IMR-90 (cell line): ENCODE data around the gene OPALIN. TPM values are rescaled to one million over a fixed set of nuclear protein-coding genes. Genes with fewer than 3 reads are reported as not detected.

Experiments used
- ATAC-seq: fragments of 200-7000 bp; cut with Tn5 transposase; 2 replicates; pipeline ENCODE4 v1.9.1; 2020; ENCODE audit warnings: low read depth, mild to moderate bottlenecking, moderate library complexity
- BruUV-seq: library from RNA; stranded (reverse); fragments of 400-500 nt; replicated peaks from 2 replicates; lab custom pipeline; 2021; lab: Mats Ljungman, UMichigan
- CTCF ChIA-PET: fragments of 300-600 bp; formaldehyde crosslinking; extraction: SDS; loops from one replicate; lab custom pipeline; 2021; ENCODE audit warnings: antibody characterized with exemption; lab: Yijun Ruan, JAX
- POLR2A ChIA-PET: fragments of 300-600 bp; sonication (Branson Sonifier 250); formaldehyde crosslinking; loops from one replicate; lab custom pipeline; 2022; ENCODE audit warnings: antibody characterized with exemption; ENCODE audit not compliant: unreplicated experiment; lab: Charles Lee
- DNase-seq: peaks from one replicate; pipeline ENCODE4 v3.0.0; 2013
- H2AFZ ChIP-seq: replicated peaks from 2 replicates; pipeline ENCODE3; 2013; ENCODE audit warnings: low read length, mild to moderate bottlenecking; ENCODE audit not compliant: poor library complexity
- H2AK5ac ChIP-seq: 2 replicates; pipeline ENCODE4 v1.6.1; 2013; ENCODE audit warnings: low read depth, low read length, inconsistent platforms
- H2AK9ac ChIP-seq: replicated peaks from 2 replicates; pipeline ENCODE3; 2013; ENCODE audit warnings: mild to moderate bottlenecking, low read depth, low read length, moderate library complexity; ENCODE audit not compliant: poor library complexity
- H2BK120ac ChIP-seq: 2 replicates; pipeline ENCODE4 v1.6.1; 2013; ENCODE audit warnings: low read depth, low read length, inconsistent platforms
- H2BK15ac ChIP-seq: 3 replicates; pipeline ENCODE4 v1.6.1; 2013; ENCODE audit warnings: low read depth, low read length, inconsistent platforms
- H2BK20ac ChIP-seq: 2 replicates; pipeline ENCODE4 v1.6.1; 2013; ENCODE audit warnings: low read depth, mild to moderate bottlenecking, inconsistent platforms, low read length, moderate library complexity
- H2BK5ac ChIP-seq: 2 replicates; pipeline ENCODE4 v1.6.1; 2013; ENCODE audit warnings: mild to moderate bottlenecking, low read depth, low read length, inconsistent platforms; ENCODE audit not compliant: poor library complexity, severe bottlenecking
- H3K14ac ChIP-seq: replicated peaks from 2 replicates; pipeline ENCODE4 v1.6.1; 2013; ENCODE audit warnings: low read depth, low read length, inconsistent platforms
- H3K18ac ChIP-seq: 2 replicates; pipeline ENCODE4 v1.6.1; 2013; ENCODE audit warnings: low read depth, low read length, control low read depth
- H3K23ac ChIP-seq: 2 replicates; pipeline ENCODE4 v1.6.1; 2013; ENCODE audit warnings: low read depth, low read length, inconsistent platforms
- H3K27ac ChIP-seq: 2 replicates; pipeline ENCODE4 v1.5.1; 2013; ENCODE audit warnings: mild to moderate bottlenecking, control low read depth, low read length; ENCODE audit not compliant: insufficient read depth
- H3K27me3 ChIP-seq: 2 replicates; pipeline ENCODE4 v1.6.1; 2013; ENCODE audit warnings: low read length; ENCODE audit not compliant: control insufficient read depth, insufficient read depth
- H3K36me3 ChIP-seq: 2 replicates; pipeline ENCODE4 v1.6.1; 2013; ENCODE audit warnings: low read length, mixed read lengths; ENCODE audit not compliant: control insufficient read depth, insufficient read depth
- H3K4ac ChIP-seq: 2 replicates; pipeline ENCODE4 v1.6.1; 2013; ENCODE audit warnings: low read depth, low read length, inconsistent platforms
- H3K4me1 ChIP-seq: 2 replicates; pipeline ENCODE4 v1.6.1; 2013; ENCODE audit warnings: low read length, mixed read lengths; ENCODE audit not compliant: control insufficient read depth, insufficient read depth
- H3K4me2 ChIP-seq: 2 replicates; pipeline ENCODE4 v1.6.1; 2013; ENCODE audit warnings: low read depth, mild to moderate bottlenecking, control low read depth, low read length, moderate library complexity
- H3K4me3 ChIP-seq: 2 replicates; pipeline ENCODE4 v1.5.1; 2013; ENCODE audit warnings: low read depth, mild to moderate bottlenecking, control low read depth, low read length, moderate library complexity; ENCODE audit not compliant: insufficient read depth
- H3K56ac ChIP-seq: 2 replicates; pipeline ENCODE4 v1.6.1; 2013; ENCODE audit warnings: low read length, inconsistent platforms; ENCODE audit not compliant: insufficient read depth; ENCODE audit errors: extremely low read depth
- H3K79me1 ChIP-seq, 2 experiments: 2 replicates each; pipeline ENCODE4 v1.6.1; 2013; ENCODE audit warnings: low read length in 2 of 2, inconsistent platforms in 1 of 2, low read depth in 1 of 2
- H3K9ac ChIP-seq: 2 replicates; pipeline ENCODE4 v1.6.1; 2013; ENCODE audit warnings: low read depth, low read length, control low read depth
- H3K9me1 ChIP-seq: 2 replicates; pipeline ENCODE4 v1.6.1; 2013; ENCODE audit warnings: low read length, inconsistent platforms; ENCODE audit not compliant: insufficient read depth
- H3K9me3 ChIP-seq: 2 replicates; pipeline ENCODE4 v1.6.1; 2013; ENCODE audit warnings: low read length; ENCODE audit not compliant: control insufficient read depth, insufficient read depth
- H4K20me1 ChIP-seq: 2 replicates; pipeline ENCODE4 v1.6.1; 2013; ENCODE audit warnings: low read length, inconsistent platforms; ENCODE audit not compliant: insufficient read depth
- H4K5ac ChIP-seq: 2 replicates; pipeline ENCODE4 v1.6.1; 2013; ENCODE audit warnings: mild to moderate bottlenecking, low read depth, low read length, control low read depth
- H4K8ac ChIP-seq, 2 experiments: 2 replicates each; pipeline ENCODE4 v1.6.1; 2013; ENCODE audit warnings: low read depth in 2 of 2, low read length in 2 of 2, control low read depth in 1 of 2, inconsistent platforms in 1 of 2
- H4K91ac ChIP-seq: 2 replicates; pipeline ENCODE4 v1.6.1; 2013; ENCODE audit warnings: low read depth, low read length, inconsistent platforms; ENCODE audit not compliant: insufficient read depth
- MXI1 ChIP-seq: IDR thresholded peaks from 2 replicates; pipeline ENCODE4 v1.6.1; 2012; ENCODE audit warnings: low read depth, mild to moderate bottlenecking, low read length, moderate library complexity, borderline replicate concordance
- NFE2L2 ChIP-seq: fragments of 150-350 bp; IDR thresholded peaks from 2 replicates; pipeline ENCODE4 v1.6.1; 2016; ENCODE audit warnings: low read depth, mild to moderate bottlenecking, low read length
- RAD21 ChIP-seq: IDR thresholded peaks from 2 replicates; pipeline ENCODE4 v1.6.1; 2012; ENCODE audit warnings: low read length, improper control_type of control experiment
- WGBS, 2 experiments: methylation state at CpG; one replicate each; pipeline versions ENCODE4 v1.1.5 to v1.1.7; 2013; ENCODE audit warnings: missing lambda C conversion rate in 2 of 2; ENCODE audit not compliant: insufficient read length in 1 of 2; ENCODE audit errors: extremely low coverage in 2 of 2; 5-methylcytosine and 5-hydroxymethylcytosine counted together
- dilution Hi-C: fragments of 300-500 bp; cut with HindIII; formaldehyde crosslinking; loops from one replicate; pipeline ENCODE4 v1.14.3; 2018; ENCODE audit warnings: low sequenced_read_pairs; ENCODE audit not compliant: unreplicated experiment
- in situ Hi-C: fragments of 300-500 bp; cut with MboI; formaldehyde crosslinking; loops from 3 replicates; pipeline ENCODE4 v1.14.3; 2019; ENCODE audit warnings: low sequenced_read_pairs, inconsistent platforms, mixed read lengths
- intact Hi-C: fragments of 100-400 bp; cut with micrococcal nuclease; formaldehyde crosslinking; loops from 2 replicates; pipeline ENCODE4 v1.10.0; 2022
- polyA plus RNA-seq, 3 experiments: library from polyadenylated mRNA; depleted of rRNA; stranded (reverse); fragments of >200 nt; gene quantifications; 2 replicates each; pipeline ENCODE4 v1.2.3, GENCODE V29; 2012; ENCODE audit warnings: low replicate concordance in 1 of 3
- total RNA-seq: library from RNA; depleted of rRNA; stranded (reverse); fragments of >200 nt; gene quantifications from 2 replicates; pipeline ENCODE4 v1.2.3, GENCODE V29; 2012

Gene OPALIN
- total and polyA plus RNA-seq, 2 of the 4 experiments (the other 2 are of a cell fraction) = not detected

DNA sequence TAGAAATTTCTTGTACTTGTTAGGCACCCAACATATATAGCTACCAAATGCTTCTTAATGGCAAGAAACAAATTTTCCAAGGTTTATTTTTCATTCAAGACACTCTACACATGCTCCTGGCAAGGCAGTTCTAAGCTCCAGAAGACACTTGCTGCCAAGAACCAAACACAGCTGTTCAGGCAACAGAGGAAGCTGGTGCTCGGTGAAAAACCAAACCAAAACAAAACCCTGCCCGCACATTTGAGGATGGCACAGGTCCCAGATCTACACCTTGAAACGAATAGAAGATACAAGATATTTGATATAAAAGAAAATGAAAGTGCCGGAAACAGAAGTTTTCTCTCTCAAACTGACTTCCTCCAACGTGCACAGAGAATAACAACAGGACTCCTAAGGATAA, 59.4 kb downstream of the OPALIN start:
- in situ Hi-C loops = loop anchor here (5.0 kb wide), 1 partner anchor 277 kb away; no protein-coding TSS in a partner anchor

More for the DNA sequence above, 59.4 kb downstream of the OPALIN start:
- BruUV-seq = no TSS peak
- no peak overlapping the region for H3K23ac ChIP-seq
- TF ChIP-seq NFE2L2 (no peak), MXI1 (no peak), RAD21 (no peak)
- no peaks in the 10 kb centered on the region for H3K9me3 ChIP-seq
- ATAC-seq (no peak), DNase-seq (no peak)
- no peak overlapping the region for H4K8ac ChIP-seq
- no peak overlapping the region for H3K9ac ChIP-seq
- peaks cover 7% of the 10 kb centered on the region for H3K27me3 ChIP-seq
- no peak overlapping the region for H3K4me2 ChIP-seq
- H2BK120ac ChIP-seq = no peak overlapping the region
- no peak overlapping the region for H4K91ac ChIP-seq
- intact Hi-C loops (loop anchor here (10.0 kb wide), 1 partner anchor 605 kb away; the partner anchor contains the start of gene TCTN3), dilution Hi-C loops (no loop called here)
- H3K4ac ChIP-seq = no peak overlapping the region
- no peak overlapping the region for H2AFZ ChIP-seq
- no peak overlapping the region for H3K56ac ChIP-seq
- H3K18ac ChIP-seq = no peak overlapping the region
- no peak overlapping the region for H2BK5ac ChIP-seq
- H3K14ac ChIP-seq = no peak overlapping the region
- no peaks in the 10 kb centered on the region for H3K36me3 ChIP-seq
- WGBS, 2 experiments = no CpG with 5 or more reads among the region's 5 CpGs
- ChIA-PET CTCF (interaction anchor here (0.6 kb wide), 1 partner anchor 38 kb away, joined by 7 read pairs; no protein-coding TSS in a partner anchor), POLR2A (no interaction called here)
- H3K9me1 ChIP-seq = no peaks in the 10 kb centered on the region
- no peak overlapping the region for H2BK20ac ChIP-seq
- H2AK5ac ChIP-seq = no peak overlapping the region
- H2AK9ac ChIP-seq = no peak overlapping the region
- H4K20me1 ChIP-seq = no peaks in the 10 kb centered on the region
- H3K4me3 ChIP-seq = no peak overlapping the region
- no peaks in the 10 kb centered on the region for H3K4me1 ChIP-seq
- no peak overlapping the region for H2BK15ac ChIP-seq
- H3K27ac ChIP-seq = no peak overlapping the region
- no peaks in the 10 kb centered on the region for H3K79me1 ChIP-seq
- no peak overlapping the region for H4K5ac ChIP-seq
